ENCODE data around the gene TMPRSS6. TPM values are rescaled to one million over a fixed set of nuclear protein-coding genes. Genes with fewer than 3 reads are reported as not detected.

TMPRSS6 gene
- total and polyA plus RNA-seq, 2 of the 8 experiments (the other 6 are each of a cell fraction or from before 2014, with no cell fraction given): 0.02 TPM; not detected in 1

GRCh38 chr22:37123649-37124048 is 14.1 kb upstream of the TMPRSS6 start:
- Histone ChIP-seq H4K5ac (ENCODE audit: insufficient read length, low read depth, low read length) (no peak overlapping the region), H2BK120ac (replicated peaks; ENCODE audit: low read depth, low read length) (no peak overlapping the region), H2BK5ac (ENCODE audit: low read depth, low read length) (no peak overlapping the region), H3K14ac (ENCODE audit: insufficient read length) (no peak overlapping the region), H2BK15ac (ENCODE audit: low read length) (no peak overlapping the region; the same call in 1 of the 2 replicates), H3K23ac (ENCODE audit: insufficient read length) (no peak overlapping the region), H4K8ac (ENCODE audit: extremely low read depth, insufficient read depth, low read length) (no peak overlapping the region; the same call in 1 of the 2 replicates), H4K20me1 (replicated peaks in 1 of 2; ENCODE audit: control insufficient read depth in 1 of 2, insufficient read depth in 2 of 2, low read length in 2 of 2) (no peaks in the 10 kb centered on the region), H3K27ac (ENCODE audit: low read depth, low read length) (no peak overlapping the region), H2BK20ac (ENCODE audit: low read length) (peak overlapping the region; percentile 61; the same call in 1 of the 2 replicates), H3K27me3 (replicated peaks in 1 of 4; ENCODE audit: control insufficient read depth in 3 of 4, extremely low read depth in 1 of 4, insufficient read depth in 3 of 4, low read length in 3 of 4) (0 out of 7 replicates have a peak, but pooled peaks cover 0 to 2% (median 0%) of the 10 kb centered on the region in 4 experiments), H3K79me1 (ENCODE audit: low read depth, low read length) (no peaks in the 10 kb centered on the region), H3K23me2 (ENCODE audit: low read depth, low read length) (no peaks in the 10 kb centered on the region), H2AFZ (ENCODE audit: low read length) (no peak overlapping the region), H3K4me1 (replicated peaks in 1 of 4; ENCODE audit: control insufficient read depth in 3 of 4, insufficient read depth in 4 of 4, low read length in 3 of 4) (peaks cover 0 to 6% (median 2%) of the 10 kb centered on the region in 4 experiments; a peak in 5 of 7 replicates), H3K79me2 (ENCODE audit: control insufficient read depth in 1 of 2, insufficient read depth in 2 of 2, low read length in 2 of 2) (no peaks in the 10 kb centered on the region), H3K56ac (replicated peaks; ENCODE audit: insufficient read length, low read depth, low read length) (no peak overlapping the region), H3K9me3 (ENCODE audit: insufficient read depth in 2 of 2, low read depth in 1 of 2, low read length in 1 of 2) (no peaks in the 10 kb centered on the region), H3K9ac (replicated peaks in 1 of 4; ENCODE audit: extremely low read depth in 1 of 4, low read depth in 3 of 4, low read length in 3 of 4) (no peak overlapping the region), H3K4me2 (ENCODE audit: insufficient read depth in 1 of 2, low read depth in 2 of 2, low read length in 2 of 2) (no peak overlapping the region), H2BK12ac (ENCODE audit: low read depth, low read length) (no peak overlapping the region), H3K4ac (replicated peaks; ENCODE audit: insufficient read length, low read depth, low read length) (no peak overlapping the region), H3K4me3 (ENCODE audit: extremely low read depth in 1 of 4, insufficient read depth in 2 of 4, low read depth in 3 of 4, low read length in 4 of 4) (no peak overlapping the region), H4K91ac (replicated peaks; ENCODE audit: insufficient read length, low read length) (no peak overlapping the region), H3K18ac (ENCODE audit: extremely low read depth, low read length) (no peak overlapping the region), H3K36me3 (ENCODE audit: control insufficient read depth in 2 of 4, insufficient read depth in 4 of 4, low read length in 3 of 4) (no peaks in the 10 kb centered on the region), H2AK5ac (ENCODE audit: low read depth, low read length) (no peak overlapping the region)
- no peak for FAIRE-seq
- POLR2A ChIA-PET (ENCODE audit: partially characterized antibody): interaction anchor here (0.5 kb wide), 1 partner anchor 32 kb away, joined by 3 read pairs; no protein-coding TSS in a partner anchor
- CTCF ChIA-PET (ENCODE audit: partially characterized antibody): interaction anchor here (0.7 to 2.8 kb wide), 9 partner anchors 16 to 348 kb away, joined by 3 to 11 read pairs (median 5); no protein-coding TSS in a partner anchor
- WGBS, 2 experiments (ENCODE audit: extremely low coverage in 1 of 2, insufficient coverage in 1 of 2, insufficient read length in 1 of 2, insufficient replicate concordance in 2 of 2, low coverage in 1 of 2, low lambda C conversion rate in 2 of 2, missing lambda C conversion rate in 1 of 2): 82% methylated on average over 5 of the region's 7 CpGs; no CpG with 5 or more reads in 1 of the 2 experiments
- no peak for DNase-seq (ENCODE audit: low read depth in 1 of 2, low spot score in 2 of 2)
- TF ChIP-seq RBBP5 (IDR thresholded peaks at IDR 0.05; ENCODE audit: borderline replicate concordance, low read depth, low read length): no peak
- TF ChIP-seq SUZ12 (IDR thresholded peaks at IDR 0.05; ENCODE audit: low read length): no peak
- no peak for TF ChIP-seq KDM4A (IDR thresholded peaks at IDR 0.05; ENCODE audit: low read depth, low read length, severe bottlenecking)
- TF ChIP-seq EP300 (IDR thresholded peaks at IDR 0.05; ENCODE audit: borderline replicate concordance in 1 of 2, low read depth in 2 of 2, low read length in 2 of 2): no peak
- no peak for TF ChIP-seq TEAD4 (IDR thresholded peaks at IDR 0.05; ENCODE audit: low read depth, low read length)
- no peak for TF ChIP-seq SP1 (IDR thresholded peaks at IDR 0.05; ENCODE audit: low read depth, low read length)
- TF ChIP-seq POLR2A (IDR thresholded peaks at IDR 0.05; ENCODE audit: control extremely low read depth in 1 of 2, low read depth in 2 of 2, low read length in 2 of 2): no peak
- TF ChIP-seq JUN (IDR thresholded peaks at IDR 0.05; ENCODE audit: low read depth, low read length): no peak
- TF ChIP-seq CTCF (IDR thresholded peaks at IDR 0.05; ENCODE audit: control extremely low read depth in 1 of 3, insufficient read depth in 1 of 3, low read depth in 1 of 3, low read length in 3 of 3): no peak
- no peak for TF ChIP-seq EZH2 (IDR thresholded peaks at IDR 0.05; ENCODE audit: low read depth, low read length, severe bottlenecking)
- no peak for TF ChIP-seq EGR1 (IDR thresholded peaks at IDR 0.05; ENCODE audit: borderline replicate concordance, low read depth, low read length)
